MM.1S (cell line): ENCODE measurements around the gene MYL10.
"Not testable (repeated sequence)": the region's sequence is repeated elsewhere in the genome, so short reads cannot be mapped to it uniquely, and the experiment has no call there.

Experiments
- DNase-seq: peaks from one replicate; pipeline ENCODE4 v3.0.0-alpha.2; 2015
- H2AFZ ChIP-seq: fragments of 300-600 bp; sonication (generic); 2 replicates; pipeline ENCODE4 v1.6.0; 2016; ENCODE audit warnings: antibody characterized with exemption, low read length
- H3F3A ChIP-seq: fragments of 300-600 bp; sonication (generic); 2 replicates; pipeline ENCODE4 v1.6.1; 2016; ENCODE audit warnings: mild to moderate bottlenecking, antibody characterized with exemption, low read length, moderate library complexity, mixed read lengths; ENCODE audit not compliant: insufficient read depth
- H3K27ac ChIP-seq: fragments of 300-600 bp; sonication (generic); 2 replicates; pipeline ENCODE4 v1.5.1; 2016; ENCODE audit warnings: mild to moderate bottlenecking, low read length
- H3K27me3 ChIP-seq: fragments of 300-600 bp; sonication (generic); replicated peaks from 2 replicates; pipeline ENCODE4 v1.6.0; 2016; ENCODE audit warnings: low read length; ENCODE audit not compliant: insufficient read depth
- H3K36me3 ChIP-seq: fragments of 300-600 bp; sonication (generic); replicated peaks from 2 replicates; pipeline ENCODE4 v1.6.1; 2016; ENCODE audit warnings: mild to moderate bottlenecking, low read length, mixed read lengths; ENCODE audit not compliant: insufficient read depth
- H3K4me1 ChIP-seq: fragments of 300-600 bp; sonication (generic); 2 replicates; pipeline ENCODE4 v1.6.1; 2016; ENCODE audit warnings: low read length, mixed read lengths
- H3K4me2 ChIP-seq: fragments of 300-600 bp; sonication (generic); 2 replicates; pipeline ENCODE4 v1.6.0; 2016; ENCODE audit warnings: low read depth, low read length
- H3K4me3 ChIP-seq: fragments of 300-600 bp; sonication (generic); 2 replicates; pipeline ENCODE4 v1.5.1; 2016; ENCODE audit warnings: low read length, mixed read lengths
- H3K79me2 ChIP-seq: fragments of 300-600 bp; sonication (generic); 2 replicates; pipeline ENCODE4 v1.6.1; 2016; ENCODE audit warnings: mixed run types, low read length, mixed read lengths
- H3K9ac ChIP-seq: fragments of 300-600 bp; sonication (generic); 2 replicates; pipeline ENCODE4 v1.6.1; 2016; ENCODE audit warnings: low read length, mixed read lengths
- H3K9me2 ChIP-seq: fragments of 300-600 bp; sonication (generic); replicated peaks from 2 replicates; pipeline ENCODE4 v1.6.1; 2016; ENCODE audit warnings: mild to moderate bottlenecking, low read length, mixed read lengths; ENCODE audit not compliant: insufficient read depth
- H3K9me3 ChIP-seq: fragments of 300-600 bp; sonication (generic); replicated peaks from 2 replicates; pipeline ENCODE4 v1.6.1; 2016; ENCODE audit warnings: mild to moderate bottlenecking, low read length, mixed read lengths; ENCODE audit not compliant: insufficient read depth
- H4K20me1 ChIP-seq: fragments of 300-600 bp; sonication (generic); 2 replicates; pipeline ENCODE4 v1.6.1; 2016; ENCODE audit warnings: mild to moderate bottlenecking, low read length, moderate library complexity, mixed read lengths; ENCODE audit not compliant: insufficient read depth
- EZH2 ChIP-seq: fragments of 300-600 bp; sonication (generic); optimal IDR thresholded peaks from 2 replicates; pipeline ENCODE3; 2017; ENCODE audit warnings: low read depth, mild to moderate bottlenecking, antibody characterized with exemption, low read length, mixed read lengths
- EZH2phosphoT487 ChIP-seq: fragments of 300-600 bp; sonication (generic); IDR thresholded peaks from 2 replicates; pipeline ENCODE4 v1.6.1; 2018; ENCODE audit warnings: antibody characterized with exemption, low read length
- TF ChIP-seq, protein P1 (sequence below): fragments of 300-600 bp; sonication (generic); IDR thresholded peaks from 2 replicates; pipeline ENCODE4 v1.5.1; 2016; ENCODE audit warnings: antibody characterized with exemption, low read length, mixed read lengths

Gene MYL10

DNA sequence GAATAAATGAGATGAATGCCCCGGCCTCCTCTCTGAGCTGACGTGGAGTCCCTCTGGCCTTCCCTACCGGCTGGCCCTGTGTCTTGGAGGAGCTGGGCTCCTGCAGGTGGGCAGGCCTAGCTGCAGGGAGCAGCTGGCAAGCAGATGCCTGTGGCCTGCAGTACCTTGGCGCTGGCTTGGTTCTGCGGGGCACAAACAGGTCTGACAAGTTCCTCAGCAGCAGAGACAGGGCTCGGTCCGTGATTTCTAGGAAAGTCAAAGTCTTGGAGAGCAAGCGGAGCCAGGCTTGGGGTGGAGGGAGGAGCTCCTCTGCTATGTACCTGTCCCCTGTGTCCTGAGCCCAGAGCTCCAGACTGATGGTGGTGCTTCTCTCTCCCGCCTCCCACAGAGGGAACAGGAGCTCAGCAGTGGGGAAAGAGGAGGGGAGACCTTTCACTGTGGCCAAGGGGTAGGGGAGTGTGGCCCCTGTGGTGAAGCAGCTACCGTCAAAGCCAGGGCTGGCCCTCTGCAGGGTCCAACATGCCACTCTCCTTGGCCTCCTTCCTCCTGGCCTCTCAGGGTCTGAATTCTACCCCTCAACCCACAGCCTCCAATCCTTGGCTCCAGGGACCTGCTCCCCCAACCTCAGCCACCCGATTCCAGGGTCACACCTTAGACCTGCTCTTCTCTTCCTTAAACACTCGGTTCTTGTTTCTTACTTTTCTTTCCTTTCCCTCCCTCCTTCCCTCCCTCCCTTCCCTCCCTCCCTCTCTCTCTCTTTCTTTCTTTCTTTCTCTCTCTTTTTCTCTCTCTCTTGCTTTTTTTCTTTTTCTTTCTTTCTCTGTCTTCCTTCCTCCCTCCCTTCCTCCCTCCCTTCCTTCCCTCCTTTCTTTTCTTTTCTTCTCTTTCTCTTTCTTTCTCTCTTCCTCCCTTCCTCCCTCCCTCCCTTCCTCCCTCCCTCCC, 20.1 kb downstream of the MYL10 start:
- Histone ChIP-seq H3K4me2 (no peak overlapping the region), H2AFZ (no peak overlapping the region)
- no peak for DNase-seq

DNA sequence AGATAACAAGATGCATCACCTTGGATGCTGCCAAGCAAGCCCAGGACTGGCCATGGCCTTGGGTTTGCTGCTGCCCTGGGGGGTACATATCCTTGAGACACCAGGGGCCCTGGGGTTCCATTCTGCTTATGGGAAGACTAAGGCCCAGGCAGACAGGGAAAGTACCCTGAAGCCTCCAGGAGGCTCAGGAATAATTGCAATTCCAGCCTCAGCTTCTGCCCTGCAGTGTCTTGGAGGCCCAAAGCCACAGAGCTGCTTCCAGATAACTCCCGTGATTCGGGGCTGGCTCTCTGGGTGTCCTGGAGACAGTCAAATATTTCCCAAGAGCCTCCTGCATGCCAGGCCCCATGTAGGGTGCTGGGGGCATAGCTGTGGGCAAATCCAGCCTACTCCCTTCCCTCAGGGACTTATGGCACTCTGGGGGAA, 22.6 kb downstream of the MYL10 start:
- TF ChIP-seq EZH2phosphoT487 (no peak), EZH2 (no peak)
- TF ChIP-seq, protein P1, sequence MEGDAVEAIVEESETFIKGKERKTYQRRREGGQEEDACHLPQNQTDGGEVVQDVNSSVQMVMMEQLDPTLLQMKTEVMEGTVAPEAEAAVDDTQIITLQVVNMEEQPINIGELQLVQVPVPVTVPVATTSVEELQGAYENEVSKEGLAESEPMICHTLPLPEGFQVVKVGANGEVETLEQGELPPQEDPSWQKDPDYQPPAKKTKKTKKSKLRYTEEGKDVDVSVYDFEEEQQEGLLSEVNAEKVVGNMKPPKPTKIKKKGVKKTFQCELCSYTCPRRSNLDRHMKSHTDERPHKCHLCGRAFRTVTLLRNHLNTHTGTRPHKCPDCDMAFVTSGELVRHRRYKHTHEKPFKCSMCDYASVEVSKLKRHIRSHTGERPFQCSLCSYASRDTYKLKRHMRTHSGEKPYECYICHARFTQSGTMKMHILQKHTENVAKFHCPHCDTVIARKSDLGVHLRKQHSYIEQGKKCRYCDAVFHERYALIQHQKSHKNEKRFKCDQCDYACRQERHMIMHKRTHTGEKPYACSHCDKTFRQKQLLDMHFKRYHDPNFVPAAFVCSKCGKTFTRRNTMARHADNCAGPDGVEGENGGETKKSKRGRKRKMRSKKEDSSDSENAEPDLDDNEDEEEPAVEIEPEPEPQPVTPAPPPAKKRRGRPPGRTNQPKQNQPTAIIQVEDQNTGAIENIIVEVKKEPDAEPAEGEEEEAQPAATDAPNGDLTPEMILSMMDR, result no peak
- Histone ChIP-seq H3K9me3 (no peaks in the 10 kb centered on the region), H3K9me2 (no peaks in the 10 kb centered on the region), H3K36me3 (no peaks in the 10 kb centered on the region), H3F3A (no peaks in the 10 kb centered on the region), H3K27me3 (no peaks in the 10 kb centered on the region), H3K4me2 (no peak overlapping the region), H4K20me1 (no peaks in the 10 kb centered on the region), H2AFZ (no peak overlapping the region), H3K79me2 (no peaks in the 10 kb centered on the region), H3K27ac (no peak overlapping the region), H3K4me1 (no peaks in the 10 kb centered on the region), H3K4me3 (no peak overlapping the region), H3K9ac (no peak overlapping the region)
- DNase-seq, result no peak

More for the DNA sequence above, 20.1 kb downstream of the MYL10 start:
- H3K36me3 ChIP-seq, result no peaks in the 10 kb centered on the region
- no peak overlapping the region for H3K9ac ChIP-seq
- H4K20me1 ChIP-seq, result no peaks in the 10 kb centered on the region
- H3K9me2 ChIP-seq, result no peaks in the 10 kb centered on the region
- no peaks in the 10 kb centered on the region for H3K79me2 ChIP-seq
- TF ChIP-seq EZH2phosphoT487 (no peak), EZH2 (no peak)
- TF ChIP-seq, protein P1, result no peak
- H3K4me1 ChIP-seq, result no peaks in the 10 kb centered on the region
- no peaks in the 10 kb centered on the region for H3F3A ChIP-seq
- no peaks in the 10 kb centered on the region for H3K9me3 ChIP-seq
- no peak overlapping the region for H3K27ac ChIP-seq
- H3K4me3 ChIP-seq, result no peak overlapping the region
- peaks cover 2% of the 10 kb centered on the region; the same call in 1 of the 2 replicates for H3K27me3 ChIP-seq

DNA sequence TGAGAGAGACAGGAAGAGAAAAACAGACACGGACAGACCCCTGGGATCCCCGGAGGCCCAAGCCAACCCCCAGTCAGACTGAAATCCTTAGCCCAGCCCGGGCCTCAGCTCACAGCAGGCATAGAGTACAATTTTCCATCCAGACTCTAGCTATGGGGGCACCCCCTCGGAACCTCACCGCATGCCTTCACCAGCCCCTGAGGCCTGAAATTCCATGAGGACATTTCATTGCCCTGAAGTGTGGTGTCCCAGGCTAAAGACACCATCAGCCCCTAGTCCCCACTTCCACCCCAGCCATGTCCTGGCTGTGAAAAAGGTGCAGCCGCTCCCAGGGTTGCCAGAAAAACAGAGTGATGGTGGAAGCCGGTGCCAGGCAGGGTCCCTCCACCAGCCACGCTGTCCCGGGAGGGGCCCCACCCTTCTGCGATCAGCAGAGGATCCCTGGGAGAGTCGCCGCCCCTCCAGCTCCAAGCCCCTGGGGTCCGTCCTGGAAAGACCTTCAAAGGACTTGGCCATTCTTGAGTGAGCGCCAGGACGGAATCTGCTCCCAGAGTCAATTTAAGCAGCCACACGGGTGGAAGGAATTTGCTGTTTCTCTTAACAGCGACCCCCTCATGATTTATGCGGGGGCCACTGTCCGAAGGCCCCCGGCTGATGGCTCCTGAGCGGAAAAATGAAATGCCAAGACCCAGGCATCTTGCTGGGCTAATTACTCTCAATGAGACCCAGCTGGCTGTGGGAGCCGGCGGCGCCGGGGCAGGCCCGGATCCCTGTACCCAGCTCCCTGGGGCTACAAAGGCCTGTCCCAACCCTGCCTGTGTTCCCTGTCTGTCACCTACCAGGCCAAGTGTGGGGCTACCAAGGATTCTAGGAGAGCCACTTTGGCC, 23.2 kb downstream of the MYL10 start:
- DNase-seq, result no peak
- no peaks in the 10 kb centered on the region for H4K20me1 ChIP-seq
- H3K27ac ChIP-seq, result no peak overlapping the region
- H3K36me3 ChIP-seq, result no peaks in the 10 kb centered on the region
- H3K9ac ChIP-seq, result no peak overlapping the region
- TF ChIP-seq EZH2phosphoT487, result no peak
- TF ChIP-seq, protein P1, result no peak
- TF ChIP-seq EZH2, result no peak
- H3K79me2 ChIP-seq, result no peaks in the 10 kb centered on the region
- H3K27me3 ChIP-seq, result no peaks in the 10 kb centered on the region; the same call in 1 of the 2 replicates
- H3K9me2 ChIP-seq, result no peaks in the 10 kb centered on the region
- H3K4me1 ChIP-seq, result no peaks in the 10 kb centered on the region
- H3K4me2 ChIP-seq, result no peak overlapping the region
- no peak overlapping the region for H3K4me3 ChIP-seq
- no peak overlapping the region for H2AFZ ChIP-seq
- H3F3A ChIP-seq, result no peaks in the 10 kb centered on the region
- no peaks in the 10 kb centered on the region for H3K9me3 ChIP-seq

DNA sequence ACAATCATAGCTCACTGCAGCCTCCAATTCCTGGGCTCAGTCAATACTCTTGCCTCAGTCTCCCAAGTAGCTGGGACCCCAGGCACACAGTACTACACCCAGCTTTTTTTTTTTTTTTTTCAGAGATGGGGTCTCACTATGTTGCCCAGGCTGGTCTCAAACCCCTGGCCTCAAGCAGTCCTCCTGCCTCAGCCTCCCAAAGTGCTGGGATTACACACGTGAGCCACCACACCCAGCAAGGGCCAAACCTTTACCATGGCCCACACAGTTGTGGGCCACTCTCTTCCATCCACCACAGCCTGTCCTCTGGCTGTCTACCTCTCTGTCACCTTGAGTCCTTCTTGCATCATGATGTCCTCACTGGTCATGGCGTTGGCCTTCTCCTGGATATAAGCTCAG, 24.2 kb downstream of the MYL10 start:
- H3K4me2 ChIP-seq, H2AFZ ChIP-seq, H3K9me3 ChIP-seq, DNase-seq, H3F3A ChIP-seq, H3K9ac ChIP-seq, H3K27ac ChIP-seq, H3K36me3 ChIP-seq, H3K4me1 ChIP-seq, H3K9me2 ChIP-seq, H4K20me1 ChIP-seq, H3K27me3 ChIP-seq, H3K4me3 ChIP-seq, H3K79me2 ChIP-seq: not testable (repeated sequence)
